Upper lobe of right lung (tissue), 1 donor: Measurements from ENCODE around the gene TYMS. TPM values are rescaled to one million over a fixed set of nuclear protein-coding genes. Genes with fewer than 3 reads are reported as not detected.

Experiments used
- ATAC-seq: fragments of 200-7000 bp; cut with Tn5 transposase; one replicate; pipeline ENCODE4 v1.9.1; 2020; ENCODE audit warnings: mild to moderate bottlenecking, moderate library complexity
- DNase-seq: peaks from one replicate; pipeline ENCODE4 v3.0.0-alpha.2; 2020
- H3K27ac ChIP-seq: fragments of 200-600 bp; one replicate; pipeline ENCODE4 v1.8.0; 2022
- H3K27me3 ChIP-seq: fragments of 200-600 bp; one replicate; pipeline ENCODE4 v1.8.0; 2022; ENCODE audit warnings: mild to moderate bottlenecking
- H3K36me3 ChIP-seq: fragments of 200-600 bp; one replicate; pipeline ENCODE4 v1.8.0; 2022
- H3K4me1 ChIP-seq: fragments of 200-600 bp; one replicate; pipeline ENCODE4 v1.8.0; 2022
- H3K4me3 ChIP-seq: fragments of 200-600 bp; one replicate; pipeline ENCODE4 v1.8.0; 2022; ENCODE audit warnings: mild to moderate bottlenecking
- H3K9me3 ChIP-seq: fragments of 200-600 bp; one replicate; pipeline ENCODE4 v1.8.0; 2022
- intact Hi-C: fragments of 100-400 bp; cut with DNase I; formaldehyde crosslinking; loops from one replicate; pipeline ENCODE4 v1.11.0; 2022
- total RNA-seq: library from RNA; stranded (reverse); fragmentation: NEBNext Ultra II Directional; extraction: Animal tissue kit (Norgen Biotek cat#: 25700); gene quantifications from one replicate; pipeline ENCODE4 v1.2.1, GENCODE V29; 2021
- TF ChIP-seq, protein P1 (sequence below): fragments of 200-600 bp; IDR thresholded peaks from one replicate; pipeline ENCODE4 v1.8.0; 2022; ENCODE audit warnings: antibody characterized with exemption
- donor health status: DM: no; HTN: yes; CAD: no; lungs with severe emphysema.

Gene TYMS
- total RNA-seq, 1 donor from 2014 or later, result 4.6 TPM

DNA sequence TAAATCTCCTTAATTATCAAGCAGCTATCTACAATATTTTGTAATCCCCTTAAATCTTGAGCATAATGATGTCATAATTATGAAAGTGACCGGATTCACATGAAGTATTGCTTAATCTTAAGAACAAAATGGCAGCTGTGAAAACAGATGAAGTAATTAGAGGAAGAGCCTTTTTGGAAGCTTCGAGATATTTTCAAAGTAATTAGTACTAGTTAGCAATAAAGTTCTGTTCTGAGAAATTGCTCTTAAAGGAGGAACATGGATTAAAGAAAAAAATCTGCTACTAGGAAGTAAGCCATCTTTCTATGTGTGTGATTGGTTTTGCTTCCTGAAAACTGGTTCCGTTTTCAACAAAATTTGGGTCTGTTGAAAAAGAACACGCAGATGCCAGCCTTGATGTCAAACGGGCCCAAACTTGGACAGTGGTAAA is 42.3 kb upstream of the TYMS start:
- no peaks in the 10 kb centered on the region for H3K4me1 ChIP-seq
- H3K9me3 ChIP-seq, result no peaks in the 10 kb centered on the region
- H3K4me3 ChIP-seq, result no peak overlapping the region
- no peaks in the 10 kb centered on the region for H3K36me3 ChIP-seq
- TF ChIP-seq, protein P1, sequence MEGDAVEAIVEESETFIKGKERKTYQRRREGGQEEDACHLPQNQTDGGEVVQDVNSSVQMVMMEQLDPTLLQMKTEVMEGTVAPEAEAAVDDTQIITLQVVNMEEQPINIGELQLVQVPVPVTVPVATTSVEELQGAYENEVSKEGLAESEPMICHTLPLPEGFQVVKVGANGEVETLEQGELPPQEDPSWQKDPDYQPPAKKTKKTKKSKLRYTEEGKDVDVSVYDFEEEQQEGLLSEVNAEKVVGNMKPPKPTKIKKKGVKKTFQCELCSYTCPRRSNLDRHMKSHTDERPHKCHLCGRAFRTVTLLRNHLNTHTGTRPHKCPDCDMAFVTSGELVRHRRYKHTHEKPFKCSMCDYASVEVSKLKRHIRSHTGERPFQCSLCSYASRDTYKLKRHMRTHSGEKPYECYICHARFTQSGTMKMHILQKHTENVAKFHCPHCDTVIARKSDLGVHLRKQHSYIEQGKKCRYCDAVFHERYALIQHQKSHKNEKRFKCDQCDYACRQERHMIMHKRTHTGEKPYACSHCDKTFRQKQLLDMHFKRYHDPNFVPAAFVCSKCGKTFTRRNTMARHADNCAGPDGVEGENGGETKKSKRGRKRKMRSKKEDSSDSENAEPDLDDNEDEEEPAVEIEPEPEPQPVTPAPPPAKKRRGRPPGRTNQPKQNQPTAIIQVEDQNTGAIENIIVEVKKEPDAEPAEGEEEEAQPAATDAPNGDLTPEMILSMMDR, result no peak
- peak overlapping the region; percentile 51 for H3K27ac ChIP-seq
- intact Hi-C loops, result loop anchor here (10.0 kb wide), 1 partner anchor 320 kb away; no protein-coding TSS in a partner anchor
- no peaks in the 10 kb centered on the region for H3K27me3 ChIP-seq
- DNase-seq, result no peak
- peak; percentile 57 for ATAC-seq

DNA sequence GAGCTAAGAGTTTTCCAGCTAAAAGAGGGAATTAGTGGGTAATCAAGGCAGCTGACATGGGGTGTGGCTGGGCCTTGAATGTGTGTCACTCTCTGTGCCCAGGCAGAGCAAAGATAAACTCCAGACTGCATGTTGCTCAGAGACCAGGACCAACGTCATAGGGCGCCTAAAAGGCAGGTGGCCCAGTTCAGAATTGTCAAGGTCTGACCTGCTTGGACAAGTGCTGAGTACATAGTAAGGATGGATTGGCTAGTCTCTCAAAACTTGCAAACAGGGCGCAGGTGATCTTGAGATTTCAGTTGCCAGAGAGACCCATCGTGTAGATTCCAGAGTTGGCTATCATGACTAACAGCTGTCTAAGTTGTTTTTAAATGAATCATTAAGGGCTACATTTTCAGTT is 41.7 kb upstream of the TYMS start:
- ATAC-seq (peak; percentile 71), DNase-seq (no peak)
- TF ChIP-seq, protein P1, result no peak
- Histone ChIP-seq H3K27me3 (no peaks in the 10 kb centered on the region), H3K4me3 (no peak overlapping the region), H3K36me3 (no peaks in the 10 kb centered on the region), H3K4me1 (no peaks in the 10 kb centered on the region), H3K9me3 (no peaks in the 10 kb centered on the region), H3K27ac (no peak overlapping the region)
- intact Hi-C loops, result loop anchor here (10.0 kb wide), 1 partner anchor 321 kb away; no protein-coding TSS in a partner anchor

DNA sequence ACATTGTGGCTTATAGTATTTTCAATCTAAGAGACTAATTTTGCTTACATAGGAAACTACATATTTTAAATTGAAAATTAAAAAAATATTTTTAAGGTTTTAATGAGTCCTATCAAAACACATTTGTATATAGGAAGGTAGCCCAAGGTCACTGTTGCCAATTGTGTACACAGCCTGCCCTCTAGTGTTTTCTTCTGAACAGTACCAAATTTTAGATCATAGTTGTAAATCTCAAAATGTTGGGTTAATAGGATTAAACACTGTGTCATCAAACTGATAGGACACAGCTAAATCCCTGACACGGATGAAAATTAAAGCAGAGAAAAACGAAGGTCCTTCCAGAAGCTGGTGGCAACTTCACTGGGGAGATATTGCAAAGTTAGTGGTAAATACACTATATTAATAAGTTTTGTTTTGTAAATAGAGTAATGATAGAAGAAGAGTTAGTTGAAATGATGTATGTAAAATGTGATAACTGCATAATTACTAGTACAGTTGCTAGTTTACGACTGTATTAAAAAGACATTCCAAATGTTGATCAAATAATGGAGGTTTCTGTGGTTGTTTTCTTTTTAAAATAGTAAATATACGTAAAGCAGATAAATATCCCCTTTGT is 41.0 kb upstream of the TYMS start:
- DNase-seq (no peak), ATAC-seq (peak; percentile 81)
- intact Hi-C loops, result loop anchor here (10.0 kb wide), 1 partner anchor 322 kb away; no protein-coding TSS in a partner anchor
- no peak overlapping the region for H3K27ac ChIP-seq
- no peaks in the 10 kb centered on the region for H3K4me1 ChIP-seq
- no peaks in the 10 kb centered on the region for H3K36me3 ChIP-seq
- no peaks in the 10 kb centered on the region for H3K27me3 ChIP-seq
- H3K9me3 ChIP-seq, result no peaks in the 10 kb centered on the region
- no peak overlapping the region for H3K4me3 ChIP-seq
- TF ChIP-seq, protein P1, result peak; percentile 67

DNA sequence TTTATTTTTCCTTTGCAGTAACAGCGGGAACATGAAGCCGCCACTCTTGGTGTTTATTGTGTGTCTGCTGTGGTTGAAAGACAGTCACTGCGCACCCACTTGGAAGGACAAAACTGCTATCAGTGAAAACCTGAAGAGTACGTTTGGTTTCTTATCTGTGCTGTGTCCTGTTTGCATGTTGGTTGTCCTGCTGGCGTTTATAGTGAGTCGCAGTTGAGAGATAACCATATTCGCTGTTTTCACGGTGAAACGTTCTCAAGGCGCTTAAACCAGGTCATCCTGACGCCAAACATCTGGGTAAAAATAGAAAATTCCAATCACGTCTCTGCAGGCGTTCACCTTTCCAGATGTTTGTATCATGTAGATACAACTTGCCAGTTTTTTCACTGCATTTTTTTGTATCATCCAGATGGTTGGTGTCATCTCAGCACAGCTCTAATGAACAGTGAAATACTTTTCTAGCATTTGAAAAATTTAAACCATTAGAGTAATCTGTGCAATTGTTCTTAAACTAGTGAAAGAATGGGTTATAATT is 39.4 kb upstream of the TYMS start:
- no peaks in the 10 kb centered on the region for H3K36me3 ChIP-seq
- no peak overlapping the region for H3K27ac ChIP-seq
- DNase-seq (no peak), ATAC-seq (no peak)
- no peaks in the 10 kb centered on the region for H3K4me1 ChIP-seq
- H3K27me3 ChIP-seq, result no peaks in the 10 kb centered on the region
- TF ChIP-seq, protein P1, result no peak
- no peaks in the 10 kb centered on the region for H3K9me3 ChIP-seq
- no peak overlapping the region for H3K4me3 ChIP-seq
- intact Hi-C loops, result loop anchor here (10.0 kb wide), 1 partner anchor 323 kb away; no protein-coding TSS in a partner anchor

DNA sequence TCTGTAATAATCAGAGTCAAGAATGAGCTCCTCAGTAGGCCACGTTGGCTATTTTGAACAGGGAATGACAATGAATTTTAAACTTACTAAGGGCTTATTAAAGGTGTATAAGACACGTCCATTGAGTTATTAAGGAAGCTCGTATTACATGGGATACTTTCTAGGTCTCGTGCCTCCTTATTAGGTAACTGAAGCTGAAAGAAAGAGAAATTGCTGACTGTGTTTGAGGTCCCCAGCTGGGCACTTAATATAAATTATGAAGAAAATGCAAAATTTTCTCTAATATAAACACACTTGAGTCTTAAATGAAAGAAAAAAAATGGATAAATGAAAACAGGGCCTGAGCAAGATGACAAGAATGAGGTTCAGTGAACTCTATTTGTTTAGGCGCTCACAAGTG is 38.8 kb upstream of the TYMS start:
- no peak for ATAC-seq
- TF ChIP-seq, protein P1, result no peak
- Histone ChIP-seq H3K9me3 (no peaks in the 10 kb centered on the region), H3K27me3 (no peaks in the 10 kb centered on the region), H3K27ac (no peak overlapping the region), H3K4me3 (no peak overlapping the region), H3K4me1 (no peaks in the 10 kb centered on the region), H3K36me3 (no peaks in the 10 kb centered on the region)
- intact Hi-C loops, result loop anchor here (10.0 kb wide), 1 partner anchor 324 kb away; no protein-coding TSS in a partner anchor
- no peak for DNase-seq
